ENCODE measurements around the gene CENPO.

Gene CENPO

GRCh38 chr2:24863641-24864040 lies 70.4 kb downstream of the CENPO start:
- DNase-seq (ENCODE audit: low spot score), result no peak

- no peak for DNase-seq (ENCODE audit: low spot score)
These were observed 73.7 kb downstream of the CENPO start for GRCh38 chr2:24866946-24867345.

- DNase-seq (ENCODE audit: low spot score), result no peak
These were observed 77.2 kb downstream of the CENPO start for GRCh38 chr2:24870440-24870839.

GRCh38 chr2:24870891-24871705 lies 77.9 kb downstream of the CENPO start:
- DNase-seq (ENCODE audit: low spot score), result no peak

GRCh38 chr2:24871852-24872333 lies 78.7 kb downstream of the CENPO start:
- DNase-seq (ENCODE audit: low spot score), result no peak

Data from CD4-positive, alpha-beta T cell treated with Interleukin-6 at 100 ng/mL for 8 hours (primary cell).